Keratinocyte (primary cell): ENCODE measurements around the gene ZC3H8.

ENCODE experiments used
- EZH2 ChIP-seq: IDR thresholded peaks from one replicate; pipeline ENCODE4 v1.6.1; 2012; ENCODE audit warnings: inconsistent platforms, mild to moderate bottlenecking, low read length, moderate library complexity
- TF ChIP-seq, protein P1 (sequence below), 3 experiments: IDR thresholded peaks in 1 of 3; conservative IDR thresholded peaks in 1 of 3; optimal IDR thresholded peaks in 1 of 3; 2 replicates in 2 of 3; 3 replicates in 1 of 3; pipeline versions ENCODE3 to v1.5.1; 2011; ENCODE audit warnings: low read length in 3 of 3, mild to moderate bottlenecking in 3 of 3, moderate library complexity in 2 of 3, control low read depth in 1 of 3, inconsistent platforms in 1 of 3; ENCODE audit not compliant: insufficient read depth in 2 of 3; ENCODE audit errors: extremely low read depth in 1 of 3

- TF ChIP-seq, protein P1, sequence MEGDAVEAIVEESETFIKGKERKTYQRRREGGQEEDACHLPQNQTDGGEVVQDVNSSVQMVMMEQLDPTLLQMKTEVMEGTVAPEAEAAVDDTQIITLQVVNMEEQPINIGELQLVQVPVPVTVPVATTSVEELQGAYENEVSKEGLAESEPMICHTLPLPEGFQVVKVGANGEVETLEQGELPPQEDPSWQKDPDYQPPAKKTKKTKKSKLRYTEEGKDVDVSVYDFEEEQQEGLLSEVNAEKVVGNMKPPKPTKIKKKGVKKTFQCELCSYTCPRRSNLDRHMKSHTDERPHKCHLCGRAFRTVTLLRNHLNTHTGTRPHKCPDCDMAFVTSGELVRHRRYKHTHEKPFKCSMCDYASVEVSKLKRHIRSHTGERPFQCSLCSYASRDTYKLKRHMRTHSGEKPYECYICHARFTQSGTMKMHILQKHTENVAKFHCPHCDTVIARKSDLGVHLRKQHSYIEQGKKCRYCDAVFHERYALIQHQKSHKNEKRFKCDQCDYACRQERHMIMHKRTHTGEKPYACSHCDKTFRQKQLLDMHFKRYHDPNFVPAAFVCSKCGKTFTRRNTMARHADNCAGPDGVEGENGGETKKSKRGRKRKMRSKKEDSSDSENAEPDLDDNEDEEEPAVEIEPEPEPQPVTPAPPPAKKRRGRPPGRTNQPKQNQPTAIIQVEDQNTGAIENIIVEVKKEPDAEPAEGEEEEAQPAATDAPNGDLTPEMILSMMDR (optimal IDR thresholded peaks at IDR 0.05 in 1 of 3, IDR thresholded peaks at IDR 0.05 in 1 of 3, conservative IDR thresholded peaks at IDR 0.05 in 1 of 3; ENCODE audit: extremely low read depth in 1 of 3, insufficient read depth in 2 of 3, low read length in 3 of 3) = no peak
- no peak for TF ChIP-seq EZH2
Observed at GRCh38 chr2:112220186-112220585, 34.7 kb downstream of the ZC3H8 start.
